ENCODE measurements around the gene PSMC3.
"Not testable (repeated sequence)": the region's sequence is repeated elsewhere in the genome, so short reads cannot be mapped to it uniquely, and the experiment has no call there.

Gene PSMC3

DNA sequence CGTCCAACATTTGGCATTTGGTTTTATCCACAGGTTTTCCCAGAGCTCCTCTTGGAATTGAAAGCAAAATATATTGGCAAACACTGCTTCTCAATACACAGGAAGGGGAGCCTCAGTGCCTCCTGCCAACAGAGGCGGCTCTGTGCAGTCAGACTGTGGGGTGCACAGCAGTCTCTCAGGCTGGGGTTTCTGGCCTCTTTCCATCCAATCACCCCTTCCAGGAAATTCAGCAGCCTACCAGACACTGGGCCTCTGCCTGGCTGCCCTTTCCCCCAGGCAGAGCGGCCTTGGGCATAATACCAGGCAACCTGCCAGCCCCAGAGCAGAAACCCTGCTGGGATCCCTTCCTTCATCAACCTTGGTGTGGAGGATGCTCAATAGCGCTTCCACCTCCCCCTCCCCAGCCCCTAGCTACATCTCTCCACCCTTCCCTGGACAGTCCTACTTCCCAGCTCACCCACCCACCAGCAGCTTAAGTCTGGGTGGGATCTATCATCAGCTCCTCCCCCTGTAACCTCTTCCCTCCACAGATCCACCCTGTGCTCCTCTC is 40.5 kb upstream of the PSMC3 start:
- TF ChIP-seq FOXK2 (IDR thresholded peaks at IDR 0.05) = no peak
- TF ChIP-seq CTBP1 (IDR thresholded peaks at IDR 0.05; ENCODE audit: borderline replicate concordance) = no peak
- TF ChIP-seq PKNOX1 (IDR thresholded peaks at IDR 0.05) = no peak
- no peak for TF ChIP-seq TARDBP (IDR thresholded peaks at IDR 0.05)
- TF ChIP-seq SUZ12 (IDR thresholded peaks at IDR 0.05) = no peak
- TF ChIP-seq ZNF384 (IDR thresholded peaks at IDR 0.05) = no peak
- TF ChIP-seq NFRKB (IDR thresholded peaks at IDR 0.05) = no peak
- CTCF ChIA-PET = no interaction called here
- DNase-seq (ENCODE audit: extremely low spot score) = no peak
- POLR2A ChIA-PET = no interaction called here

DNA sequence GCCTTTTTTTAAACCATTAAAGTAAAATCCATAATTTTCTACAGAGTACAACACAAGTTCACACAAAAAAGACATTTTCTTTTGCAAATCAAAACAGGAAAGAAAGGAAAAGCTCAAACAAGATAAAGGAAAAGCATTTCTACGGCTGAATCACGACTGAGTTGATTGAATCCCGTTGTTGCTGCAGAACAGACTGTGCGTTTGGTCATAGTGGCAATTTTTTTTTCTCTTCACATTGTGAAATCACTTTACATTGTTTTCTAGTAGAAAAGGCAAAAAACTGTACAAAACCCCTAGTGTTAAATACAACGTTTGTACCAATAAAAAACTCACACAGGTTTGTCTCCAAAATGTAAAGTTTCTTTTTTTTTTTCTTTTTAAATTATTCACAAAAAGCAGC is 40.0 kb upstream of the PSMC3 start:
- no peak for TF ChIP-seq HDGF (IDR thresholded peaks at IDR 0.05; ENCODE audit: borderline replicate concordance)
- no peak for TF ChIP-seq BHLHE40 (IDR thresholded peaks at IDR 0.05; ENCODE audit: borderline replicate concordance)
- no peak for TF ChIP-seq TARDBP (IDR thresholded peaks at IDR 0.05)
- TF ChIP-seq PKNOX1 (IDR thresholded peaks at IDR 0.05) = no peak
- no peak for TF ChIP-seq ZNF384 (IDR thresholded peaks at IDR 0.05)
- no peak for TF ChIP-seq SP1 (IDR thresholded peaks at IDR 0.05)
- TF ChIP-seq L3MBTL2 (conservative IDR thresholded peaks at IDR 0.05) = no peak
- no peak for TF ChIP-seq ARNT (IDR thresholded peaks at IDR 0.05)
- no peak for TF ChIP-seq LEF1 (IDR thresholded peaks at IDR 0.05; ENCODE audit: borderline replicate concordance)
- no peak for TF ChIP-seq SUZ12 (IDR thresholded peaks at IDR 0.05)
- TF ChIP-seq ELF4 (IDR thresholded peaks at IDR 0.05) = no peak
- no peak for TF ChIP-seq FOXM1 (IDR thresholded peaks at IDR 0.05; ENCODE audit: borderline replicate concordance)
- TF ChIP-seq NFRKB (IDR thresholded peaks at IDR 0.05) = no peak
- DNase-seq (ENCODE audit: extremely low spot score) = no peak
- ChIA-PET POLR2A (no interaction called here), CTCF (no interaction called here)

DNA sequence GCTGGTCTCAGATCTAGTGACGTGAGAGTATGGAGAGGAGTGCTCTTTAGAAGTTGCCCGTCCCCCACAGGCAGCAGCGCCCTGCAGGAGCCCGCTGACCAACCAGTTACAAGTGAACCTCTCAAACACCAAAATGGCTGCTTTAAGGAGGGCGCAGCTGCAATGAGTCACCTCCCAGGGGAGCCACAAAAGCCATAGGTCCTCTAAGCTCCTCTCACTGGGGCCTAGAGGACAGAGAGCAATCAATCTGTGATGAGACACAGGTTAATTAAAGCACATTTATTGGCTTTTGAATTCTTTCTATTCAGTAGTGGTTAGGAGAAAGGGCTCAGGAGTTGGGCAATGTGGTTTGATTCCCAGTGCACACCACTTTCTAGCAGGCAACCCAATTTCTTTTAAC is 38.2 kb upstream of the PSMC3 start:
- TF ChIP-seq FOXM1 (IDR thresholded peaks at IDR 0.05; ENCODE audit: borderline replicate concordance) = no peak
- no peak for TF ChIP-seq HDGF (IDR thresholded peaks at IDR 0.05; ENCODE audit: borderline replicate concordance)
- CTCF ChIA-PET = no interaction called here
- POLR2A ChIA-PET = no interaction called here
- no peak for DNase-seq (ENCODE audit: extremely low spot score)

- ChIA-PET POLR2A (no interaction called here), CTCF (no interaction called here)
- TF ChIP-seq NFRKB (IDR thresholded peaks at IDR 0.05) = no peak
- TF ChIP-seq PKNOX1 (IDR thresholded peaks at IDR 0.05) = no peak
- TF ChIP-seq HDGF (IDR thresholded peaks at IDR 0.05; ENCODE audit: borderline replicate concordance) = no peak
- TF ChIP-seq TARDBP (IDR thresholded peaks at IDR 0.05) = no peak
- TF ChIP-seq SP1 (IDR thresholded peaks at IDR 0.05) = no peak
- no peak for TF ChIP-seq FOXM1 (IDR thresholded peaks at IDR 0.05; ENCODE audit: borderline replicate concordance)
- TF ChIP-seq LEF1 (IDR thresholded peaks at IDR 0.05; ENCODE audit: borderline replicate concordance) = no peak
- no peak for TF ChIP-seq L3MBTL2 (conservative IDR thresholded peaks at IDR 0.05)
- no peak for TF ChIP-seq ELF4 (IDR thresholded peaks at IDR 0.05)
- no peak for TF ChIP-seq ZNF384 (IDR thresholded peaks at IDR 0.05)
- no peak for TF ChIP-seq SUZ12 (IDR thresholded peaks at IDR 0.05)
- no peak for TF ChIP-seq FOXK2 (IDR thresholded peaks at IDR 0.05)
- no peak for TF ChIP-seq ARNT (IDR thresholded peaks at IDR 0.05)
- no peak for TF ChIP-seq BHLHE40 (IDR thresholded peaks at IDR 0.05; ENCODE audit: borderline replicate concordance)
- TF ChIP-seq CTBP1 (IDR thresholded peaks at IDR 0.05; ENCODE audit: borderline replicate concordance) = no peak
- TF ChIP-seq FOXA1 (IDR thresholded peaks at IDR 0.05) = no peak
These were observed 35.6 kb upstream of the PSMC3 start for GRCh38 chr11:47461876-47462275.

GRCh38 chr11:47460571-47461235 is 34.5 kb upstream of the PSMC3 start:
- no peak for DNase-seq (ENCODE audit: extremely low spot score)
- TF ChIP-seq SUZ12 (IDR thresholded peaks at IDR 0.05) (no peak), BHLHE40 (IDR thresholded peaks at IDR 0.05; ENCODE audit: borderline replicate concordance) (no peak), L3MBTL2 (conservative IDR thresholded peaks at IDR 0.05) (no peak), FOXM1 (IDR thresholded peaks at IDR 0.05; ENCODE audit: borderline replicate concordance) (no peak), FOXA1 (IDR thresholded peaks at IDR 0.05) (no peak), PKNOX1 (IDR thresholded peaks at IDR 0.05) (no peak), ZNF384 (IDR thresholded peaks at IDR 0.05) (no peak), NFRKB (IDR thresholded peaks at IDR 0.05) (no peak)
- ChIA-PET CTCF (no interaction called here), POLR2A (no interaction called here)

More at GRCh38 chr11:47461876-47462275, 35.6 kb upstream of the PSMC3 start:
- DNase-seq (ENCODE audit: extremely low spot score) = no peak

- CTCF ChIA-PET = interaction anchor here (0.6 to 1.6 kb wide), 4 partner anchors 43 to 208 kb away, joined by 3 to 4 read pairs (median 3); no protein-coding TSS in a partner anchor
- DNase-seq (ENCODE audit: extremely low spot score) = peak; percentile 79
- peak; percentile 99 for TF ChIP-seq ZNF384 (IDR thresholded peaks at IDR 0.05)
- POLR2A ChIA-PET = not testable (repeated sequence)
These were observed 28.0 kb upstream of the PSMC3 start for GRCh38 chr11:47454258-47454671.
